ENCODE data around the gene DDX28. TPM values are rescaled to one million over a fixed set of nuclear protein-coding genes. Genes with fewer than 3 reads are reported as not detected.

The DDX28 gene
- total RNA-seq, 1 donor from 2014 or later: 6.2 TPM

DNA sequence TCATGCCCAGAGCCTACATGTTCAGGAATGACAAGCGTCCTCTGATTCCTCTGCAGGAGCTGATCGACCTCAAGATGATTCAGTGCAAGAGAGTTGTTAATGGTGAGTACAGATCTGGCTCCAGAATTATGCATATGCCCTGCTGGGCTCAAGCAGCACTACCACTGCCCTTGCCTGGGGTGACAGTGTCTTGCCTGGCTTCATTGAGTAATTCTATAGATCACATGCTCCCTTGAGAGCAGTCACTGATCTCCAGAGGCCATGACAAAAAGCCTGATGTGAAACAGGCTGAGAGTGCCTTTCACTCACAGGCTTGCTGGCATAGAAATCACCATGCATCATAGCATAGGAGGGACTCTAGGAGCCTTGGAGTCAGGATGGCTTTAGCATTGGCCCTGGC is 26.4 kb upstream of the DDX28 start:
- Histone ChIP-seq H3K4me2 (ENCODE audit: low read length) (no peak overlapping the region), H3K79me2 (ENCODE audit: insufficient read depth, low read length) (no peaks in the 10 kb centered on the region), H3K4me1 (ENCODE audit: insufficient read depth, low read length) (no peaks in the 10 kb centered on the region), H3K9me3 (ENCODE audit: insufficient read depth, low read depth, low read length) (no peaks in the 10 kb centered on the region), H3K27ac (ENCODE audit: low read depth, low read length) (no peak overlapping the region), H3K9ac (ENCODE audit: low read length) (no peak overlapping the region), H2AFZ (ENCODE audit: low read depth, low read length) (no peak overlapping the region), H3K36me3 (ENCODE audit: insufficient read depth, low read length) (peaks cover 16% of the 10 kb centered on the region), H4K20me1 (ENCODE audit: insufficient read depth, low read length) (no peaks in the 10 kb centered on the region), H3K4me3 (ENCODE audit: insufficient read depth, low read depth, low read length) (no peak overlapping the region), H3K27me3 (ENCODE audit: insufficient read depth, low read length) (no peaks in the 10 kb centered on the region)
- DNase-seq (ENCODE audit: low read depth): no peak
- H3K9me3 Mint-ChIP-seq (ENCODE audit: unreplicated experiment): no peaks in the 10 kb centered on the region
- H3K27ac Mint-ChIP-seq (ENCODE audit: unreplicated experiment): no peak overlapping the region
- TF ChIP-seq, protein P1, sequence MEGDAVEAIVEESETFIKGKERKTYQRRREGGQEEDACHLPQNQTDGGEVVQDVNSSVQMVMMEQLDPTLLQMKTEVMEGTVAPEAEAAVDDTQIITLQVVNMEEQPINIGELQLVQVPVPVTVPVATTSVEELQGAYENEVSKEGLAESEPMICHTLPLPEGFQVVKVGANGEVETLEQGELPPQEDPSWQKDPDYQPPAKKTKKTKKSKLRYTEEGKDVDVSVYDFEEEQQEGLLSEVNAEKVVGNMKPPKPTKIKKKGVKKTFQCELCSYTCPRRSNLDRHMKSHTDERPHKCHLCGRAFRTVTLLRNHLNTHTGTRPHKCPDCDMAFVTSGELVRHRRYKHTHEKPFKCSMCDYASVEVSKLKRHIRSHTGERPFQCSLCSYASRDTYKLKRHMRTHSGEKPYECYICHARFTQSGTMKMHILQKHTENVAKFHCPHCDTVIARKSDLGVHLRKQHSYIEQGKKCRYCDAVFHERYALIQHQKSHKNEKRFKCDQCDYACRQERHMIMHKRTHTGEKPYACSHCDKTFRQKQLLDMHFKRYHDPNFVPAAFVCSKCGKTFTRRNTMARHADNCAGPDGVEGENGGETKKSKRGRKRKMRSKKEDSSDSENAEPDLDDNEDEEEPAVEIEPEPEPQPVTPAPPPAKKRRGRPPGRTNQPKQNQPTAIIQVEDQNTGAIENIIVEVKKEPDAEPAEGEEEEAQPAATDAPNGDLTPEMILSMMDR (IDR thresholded peaks at IDR 0.05; ENCODE audit: insufficient read depth, low read depth, low read length): no peak
- TF ChIP-seq EZH2 (IDR thresholded peaks at IDR 0.05; ENCODE audit: insufficient read depth, low read length): no peak
- H3K36me3 Mint-ChIP-seq (ENCODE audit: low read depth, unreplicated experiment): peaks cover 26% of the 10 kb centered on the region
- FAIRE-seq: no peak
- no peak overlapping the region for H3K4me3 Mint-ChIP-seq (ENCODE audit: unreplicated experiment)
- no peaks in the 10 kb centered on the region for H3K27me3 Mint-ChIP-seq (ENCODE audit: low read depth, unreplicated experiment)
- H3K4me1 Mint-ChIP-seq (ENCODE audit: low read depth, unreplicated experiment): no peaks in the 10 kb centered on the region

DNA sequence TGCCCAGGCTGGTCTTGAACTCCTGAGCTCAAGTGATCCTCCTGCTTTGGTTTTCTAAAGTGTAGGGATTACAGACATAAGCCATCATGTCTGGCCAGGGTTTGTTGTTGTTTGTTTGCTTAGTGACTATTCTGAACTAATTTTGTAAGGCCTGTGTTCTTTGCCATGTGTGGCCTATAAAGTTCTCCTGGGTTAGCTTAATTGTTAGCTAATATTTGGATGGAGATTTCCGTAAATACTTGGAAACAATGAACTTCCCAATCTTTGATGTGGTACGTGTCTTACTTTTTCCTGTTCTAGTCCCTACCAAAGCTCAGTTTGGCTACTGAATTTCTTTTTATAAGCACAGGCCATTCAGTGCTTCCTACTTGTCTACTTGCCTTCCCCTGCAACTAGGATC is 25.0 kb upstream of the DDX28 start:
- Mint-ChIP-seq H3K27ac (ENCODE audit: unreplicated experiment) (no peak overlapping the region), H3K4me3 (ENCODE audit: unreplicated experiment) (no peak overlapping the region), H3K9me3 (ENCODE audit: unreplicated experiment) (no peaks in the 10 kb centered on the region), H3K27me3 (ENCODE audit: low read depth, unreplicated experiment) (no peaks in the 10 kb centered on the region), H3K36me3 (ENCODE audit: low read depth, unreplicated experiment) (peaks cover 20% of the 10 kb centered on the region), H3K4me1 (ENCODE audit: low read depth, unreplicated experiment) (no peaks in the 10 kb centered on the region)
- H3K9ac ChIP-seq (ENCODE audit: low read length): no peak overlapping the region
- TF ChIP-seq, protein P1 (IDR thresholded peaks at IDR 0.05; ENCODE audit: insufficient read depth, low read depth, low read length): no peak
- no peak for TF ChIP-seq EZH2 (IDR thresholded peaks at IDR 0.05; ENCODE audit: insufficient read depth, low read length)
- H3K36me3 ChIP-seq (ENCODE audit: insufficient read depth, low read length): peaks cover 13% of the 10 kb centered on the region
- H3K4me2 ChIP-seq (ENCODE audit: low read length): no peak overlapping the region
- H3K4me3 ChIP-seq (ENCODE audit: insufficient read depth, low read depth, low read length): no peak overlapping the region
- no peaks in the 10 kb centered on the region for H3K4me1 ChIP-seq (ENCODE audit: insufficient read depth, low read length)
- no peaks in the 10 kb centered on the region for H3K9me3 ChIP-seq (ENCODE audit: insufficient read depth, low read depth, low read length)
- H4K20me1 ChIP-seq (ENCODE audit: insufficient read depth, low read length): no peaks in the 10 kb centered on the region
- no peak overlapping the region for H3K27ac ChIP-seq (ENCODE audit: low read depth, low read length)
- H2AFZ ChIP-seq (ENCODE audit: low read depth, low read length): no peak overlapping the region
- FAIRE-seq: no peak
- H3K79me2 ChIP-seq (ENCODE audit: insufficient read depth, low read length): no peaks in the 10 kb centered on the region
- no peaks in the 10 kb centered on the region for H3K27me3 ChIP-seq (ENCODE audit: insufficient read depth, low read length)
- no peak for DNase-seq (ENCODE audit: low read depth)

DNA sequence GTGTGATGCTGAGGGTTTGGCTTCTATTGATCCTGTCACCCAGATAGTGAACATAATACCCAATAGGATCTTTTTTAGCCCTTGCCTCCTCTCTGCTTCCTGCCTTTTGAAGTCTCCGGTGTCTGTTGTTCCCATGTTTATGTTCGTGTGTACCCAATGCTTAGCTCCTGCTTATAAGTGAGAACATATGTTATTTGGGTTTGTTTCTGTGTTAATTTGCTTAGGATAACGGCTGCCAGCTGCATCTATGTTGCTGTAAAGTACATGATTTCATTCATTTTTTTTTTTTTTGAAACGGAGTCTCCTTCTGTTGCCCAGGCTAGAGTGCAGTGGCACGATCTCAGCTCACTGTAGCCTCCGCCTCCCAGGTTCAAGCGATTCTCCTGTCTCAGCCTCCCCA is 23.1 kb upstream of the DDX28 start:
- Histone ChIP-seq H3K4me3 (ENCODE audit: insufficient read depth, low read depth, low read length) (no peak overlapping the region), H3K27me3 (ENCODE audit: insufficient read depth, low read length) (no peaks in the 10 kb centered on the region), H3K4me2 (ENCODE audit: low read length) (no peak overlapping the region), H3K9ac (ENCODE audit: low read length) (no peak overlapping the region), H3K36me3 (ENCODE audit: insufficient read depth, low read length) (peaks cover 11% of the 10 kb centered on the region), H4K20me1 (ENCODE audit: insufficient read depth, low read length) (peaks cover 2% of the 10 kb centered on the region), H3K9me3 (ENCODE audit: insufficient read depth, low read depth, low read length) (no peaks in the 10 kb centered on the region), H3K79me2 (ENCODE audit: insufficient read depth, low read length) (no peaks in the 10 kb centered on the region), H3K27ac (ENCODE audit: low read depth, low read length) (no peak overlapping the region), H3K4me1 (ENCODE audit: insufficient read depth, low read length) (no peaks in the 10 kb centered on the region), H2AFZ (ENCODE audit: low read depth, low read length) (no peak overlapping the region)
- no peaks in the 10 kb centered on the region for H3K27me3 Mint-ChIP-seq (ENCODE audit: low read depth, unreplicated experiment)
- TF ChIP-seq, protein P1 (IDR thresholded peaks at IDR 0.05; ENCODE audit: insufficient read depth, low read depth, low read length): no peak
- no peak for TF ChIP-seq EZH2 (IDR thresholded peaks at IDR 0.05; ENCODE audit: insufficient read depth, low read length)
- FAIRE-seq (no peak), DNase-seq (ENCODE audit: low read depth) (no peak)
- peaks cover 20% of the 10 kb centered on the region for H3K36me3 Mint-ChIP-seq (ENCODE audit: low read depth, unreplicated experiment)
- H3K27ac Mint-ChIP-seq (ENCODE audit: unreplicated experiment): no peak overlapping the region
- H3K4me3 Mint-ChIP-seq (ENCODE audit: unreplicated experiment): no peak overlapping the region
- no peaks in the 10 kb centered on the region for H3K9me3 Mint-ChIP-seq (ENCODE audit: unreplicated experiment)
- H3K4me1 Mint-ChIP-seq (ENCODE audit: low read depth, unreplicated experiment): no peaks in the 10 kb centered on the region
